K562 (cell line): Measurements from ENCODE around the gene UGT2B11. TPM values are rescaled to one million over a fixed set of nuclear protein-coding genes. Genes with fewer than 3 reads are reported as not detected.
"Not testable (repeated sequence)": the region's sequence is repeated elsewhere in the genome, so short reads cannot be mapped to it uniquely, and the experiment has no call there.

ENCODE experiments used
- ATAC-seq: fragments of 200-7000 bp; cut with Tn5 transposase; 3 replicates; pipeline ENCODE4 v1.9.1; 2020; ENCODE audit warnings: moderate library complexity
- BruUV-seq: library from RNA; stranded (reverse); fragments of 400-500 nt; replicated peaks from 2 replicates; lab custom pipeline; 2021; lab: Mats Ljungman, UMichigan
- CTCF ChIA-PET: fragments of 300-600 bp; formaldehyde crosslinking; extraction: SDS; loops from one replicate; lab custom pipeline; 2021; ENCODE audit warnings: low intra/inter-chr PET ratio; lab: Yijun Ruan, JAX
- POLR2A ChIA-PET: fragments of 300-600, 350-650 bp; sonication (Branson Sonifier 250); formaldehyde crosslinking; extraction: SDS; loops from one replicate; lab custom pipeline; 2021; ENCODE audit warnings: antibody characterized with exemption, inconsistent platforms; lab: Yijun Ruan, JAX
- DNase-seq, 4 experiments: peaks; one replicate each; pipeline versions ENCODE4 v3.0.0 to v3.0.0-alpha.2; 2011 to 2018; ENCODE audit warnings: low spot score in 3 of 4, mixed read lengths in 3 of 4; ENCODE audit errors: extremely low read depth in 1 of 4
- FAIRE-seq: peaks from 2 replicates; lab custom pipeline; 2011; peaks lifted over from hg19 to GRCh38; lab: Jason Lieb, UNC
- H2AFZ ChIP-seq: 2 replicates; pipeline ENCODE4 v1.6.0; 2011; ENCODE audit warnings: low read depth, low read length, control low read depth, inconsistent platforms
- H3K27ac ChIP-seq: fragments of 200-600 bp; 3 replicates; pipeline ENCODE4 v1.8.0; 2011; ENCODE audit warnings: low read depth, mild to moderate bottlenecking, control low read depth, inconsistent platforms, low read length, moderate library complexity, mixed read lengths; ENCODE audit errors: extremely low read depth
- H3K27me3 ChIP-seq, 2 experiments: fragments of 300-600 bp in 1 of 2; 2 replicates in 1 of 2; 3 replicates in 1 of 2; pipeline versions ENCODE4 v1.6.0 to v1.8.0; 2011; ENCODE audit warnings: inconsistent platforms in 2 of 2, low read length in 2 of 2, mild to moderate bottlenecking in 1 of 2, mixed read lengths in 1 of 2, moderate library complexity in 1 of 2; ENCODE audit not compliant: control insufficient read depth in 2 of 2, insufficient read depth in 2 of 2
- H3K36me3 ChIP-seq: fragments of 300-600 bp; 3 replicates; pipeline ENCODE4 v1.8.0; 2011; ENCODE audit warnings: mild to moderate bottlenecking, low read length, inconsistent platforms; ENCODE audit not compliant: control insufficient read depth, insufficient read depth
- H3K4me1 ChIP-seq, 2 experiments: fragments of 200-600 bp in 1 of 2; replicated peaks in 1 of 2; 2 replicates in 1 of 2; 3 replicates in 1 of 2; pipeline versions ENCODE4 v1.5.1 to v1.8.0; 2011; ENCODE audit warnings: inconsistent platforms in 2 of 2, low read length in 2 of 2, mild to moderate bottlenecking in 1 of 2, mixed read lengths in 1 of 2, moderate library complexity in 1 of 2; ENCODE audit not compliant: control insufficient read depth in 2 of 2, insufficient read depth in 2 of 2
- H3K4me2 ChIP-seq: 2 replicates; pipeline ENCODE4 v1.6.1; 2011; ENCODE audit warnings: low read length, control low read depth, inconsistent platforms, mixed read lengths; ENCODE audit not compliant: insufficient read depth
- H3K4me3 ChIP-seq: fragments of 200-600 bp; sonication (generic), shearing (Covaris generic); 2 replicates; pipeline ENCODE4 v1.5.1; 2016; ENCODE audit warnings: control low read depth, inconsistent platforms
- H3K79me2 ChIP-seq: fragments of 200-600 bp; 3 replicates; pipeline ENCODE4 v1.8.0; 2011; ENCODE audit warnings: low read length, inconsistent platforms; ENCODE audit not compliant: control insufficient read depth, insufficient read depth
- H3K9ac ChIP-seq, 2 experiments: 2 replicates each; pipeline versions ENCODE4 v1.6.0 to v1.6.1; 2011; ENCODE audit warnings: low read depth in 2 of 2, low read length in 2 of 2, control low read depth in 1 of 2, inconsistent platforms in 1 of 2, mild to moderate bottlenecking in 1 of 2, mixed read lengths in 1 of 2; ENCODE audit not compliant: insufficient read depth in 1 of 2
- H3K9me1 ChIP-seq: one replicate; pipeline ENCODE4 v1.6.0; 2011; ENCODE audit warnings: inconsistent platforms, mild to moderate bottlenecking, low read length, moderate library complexity; ENCODE audit not compliant: control insufficient read depth, insufficient read depth
- H3K9me3 ChIP-seq: replicated peaks from 2 replicates; pipeline ENCODE4 v1.5.1; 2011; ENCODE audit warnings: low read depth, low read length, inconsistent platforms; ENCODE audit not compliant: control insufficient read depth, insufficient read depth
- H4K20me1 ChIP-seq: replicated peaks from 2 replicates; pipeline ENCODE4 v1.6.1; 2011; ENCODE audit warnings: low read length, inconsistent platforms, mixed read lengths; ENCODE audit not compliant: control insufficient read depth, insufficient read depth
- ELF1 ChIP-seq: fragments of 200-800 bp; sonication (Bioruptor generic); IDR thresholded peaks from 2 replicates; pipeline ENCODE4 v1.6.1; 2016; ENCODE audit warnings: missing genetic modification characterization, missing compliant biosample characterization
- HDAC8 ChIP-seq: fragments of 450-650 bp; IDR thresholded peaks from 2 replicates; pipeline ENCODE4 v1.6.1; 2016; ENCODE audit warnings: mild to moderate bottlenecking, missing genetic modification characterization, moderate library complexity, missing compliant biosample characterization
- PHB ChIP-seq: fragments of 250-450 bp; sonication (Bioruptor Pico); IDR thresholded peaks from 2 replicates; pipeline ENCODE4 v1.5.0; 2021
- ZBTB40 ChIP-seq, 2 experiments: fragments of 450-650 bp in 1 of 2; sonication (generic) in 1 of 2; formaldehyde crosslinking in 1 of 2; IDR thresholded peaks; 2 replicates each; pipeline versions ENCODE4 v1.7.1 to v1.9.0; 2016 to 2022; ENCODE audit warnings: inconsistent platforms in 1 of 2, mild to moderate bottlenecking in 1 of 2, missing genetic modification reagents in 1 of 2
- WGBS: fragments of 100-300 bp; shearing (Covaris generic); methylation state at CpG from one replicate; pipeline ENCODE4 v1.1.6; 2016; ENCODE audit warnings: low coverage, mixed read lengths; ENCODE audit not compliant: insufficient coverage; ENCODE audit errors: missing lambda C conversion rate; 5-methylcytosine and 5-hydroxymethylcytosine counted together
- in situ Hi-C: fragments of 300-500 bp; cut with MboI; formaldehyde crosslinking; loops from 4 replicates; pipeline ENCODE4 v1.15.0; 2018; ENCODE audit warnings: inconsistent platforms, mixed read lengths
- intact Hi-C: fragments of 100-400 bp; cut with micrococcal nuclease; formaldehyde crosslinking; loops from 2 replicates; pipeline ENCODE4 v1.14.2; 2022
- polyA plus RNA-seq, 8 experiments: library from polyadenylated mRNA; depleted of rRNA in 4 of 8; stranded (reverse) in 5 of 8; unstranded in 3 of 8; fragments of >200 nt; fragmentation: Nextera tagmentation in 2 of 8; fragmentation: Illumina TruSeq in 1 of 8; extraction: Ambion mirVana in 2 of 8; extraction: Trizol in 1 of 8; gene quantifications; 2 replicates each; pipeline versions ENCODE4 v1.2.1 to v1.2.3, GENCODE V29; 2011 to 2014; ENCODE audit warnings: inconsistent platforms in 1 of 8, missing spikeins in 1 of 8
- total RNA-seq, 7 experiments: library from RNA; depleted of rRNA in 6 of 7; stranded (reverse); fragments of >200 nt in 6 of 7; fragmentation: Illumina TruSeq in 2 of 7; extraction: Trizol in 2 of 7; gene quantifications; 2 replicates each; pipeline versions ENCODE4 v1.2.1 to v1.2.3, GENCODE V29; 2011 to 2021; ENCODE audit warnings: low replicate concordance in 1 of 7

Gene UGT2B11
- total and polyA plus RNA-seq, 9 of the 15 experiments (the other 6 are each of a cell fraction or from before 2014, with no cell fraction given) = 0.06 TPM; not detected in 8

GRCh38 chr4:69210911-69211310, 3.6 kb downstream of the UGT2B11 start (continued):
- TF ChIP-seq ZBTB40 (IDR thresholded peaks at IDR 0.05) = no peak
- TF ChIP-seq ZBTB40 (CRISPR knock-in tag; IDR thresholded peaks at IDR 0.05) = no peak
- no peak for TF ChIP-seq HDAC8 (tag)
- no peak for TF ChIP-seq ELF1 (tag)
- no peak for TF ChIP-seq PHB (CRISPR knock-in tag)

- BruUV-seq, FAIRE-seq, CTCF ChIA-PET: not testable (repeated sequence)
Observed at GRCh38 chr4:69198506-69198905, 16.0 kb downstream of the UGT2B11 start.

More at GRCh38 chr4:69198506-69198905, 16.0 kb downstream of the UGT2B11 start:
- H4K20me1 ChIP-seq, H3K4me1 ChIP-seq, H3K27ac ChIP-seq, H3K9ac ChIP-seq, H3K4me2 ChIP-seq, H3K4me3 ChIP-seq, H3K27me3 ChIP-seq, in situ Hi-C loops, DNase-seq, H2AFZ ChIP-seq, ATAC-seq, POLR2A ChIA-PET, H3K36me3 ChIP-seq, intact Hi-C loops, H3K9me1 ChIP-seq, H3K79me2 ChIP-seq, H3K9me3 ChIP-seq: not testable (repeated sequence)
- 5% methylated on average over 4 of the region's 4 CpGs for WGBS
